ENCODE data around the gene FKBP4. TPM values are rescaled to one million over a fixed set of nuclear protein-coding genes. Genes with fewer than 3 reads are reported as not detected.
"Not testable (repeated sequence)": the region's sequence is repeated elsewhere in the genome, so short reads cannot be mapped to it uniquely, and the experiment has no call there.

Gene FKBP4
- total RNA-seq, 2 experiments from 2014 or later: 129 to 182 TPM

GRCh38 chr12:2764398-2764797 lies 30.4 kb upstream of the FKBP4 start:
- no peaks in the 10 kb centered on the region for H3K36me3 Mint-ChIP-seq (ENCODE audit: low read depth)
- H3K4me1 Mint-ChIP-seq: no peaks in the 10 kb centered on the region
- no peak for DNase-seq
- ATAC-seq: no peak
- POLR2A ChIA-PET: no interaction called here
- no peak overlapping the region for H3K4me3 Mint-ChIP-seq
- H3K27me3 Mint-ChIP-seq: no peaks in the 10 kb centered on the region
- CTCF ChIA-PET: interaction anchor here (0.7 kb wide), 2 partner anchors 15 to 825 kb away, joined by 3 read pairs; no protein-coding TSS in a partner anchor
- no peak overlapping the region for H3K27ac Mint-ChIP-seq
- intact Hi-C loops (cut with DNase I, micrococcal nuclease): no loop called here
- no peaks in the 10 kb centered on the region for H3K9me3 Mint-ChIP-seq (ENCODE audit: low read depth)

- H3K4me1 Mint-ChIP-seq: no peaks in the 10 kb centered on the region
- H3K9me3 Mint-ChIP-seq (ENCODE audit: low read depth): no peaks in the 10 kb centered on the region
- DNase-seq (no peak), ATAC-seq (no peak)
- H3K36me3 Mint-ChIP-seq (ENCODE audit: low read depth): no peaks in the 10 kb centered on the region
- ChIA-PET CTCF (interaction anchor here (0.7 kb wide), 1 partner anchor 18 kb away, joined by 3 read pairs; no protein-coding TSS in a partner anchor), POLR2A (no interaction called here)
- no peak overlapping the region for H3K4me3 Mint-ChIP-seq
- no peaks in the 10 kb centered on the region for H3K27me3 Mint-ChIP-seq
- intact Hi-C loops (cut with DNase I, micrococcal nuclease): no loop called here
- no peak overlapping the region for H3K27ac Mint-ChIP-seq
These were observed 29.7 kb upstream of the FKBP4 start for GRCh38 chr12:2765052-2765451.

GRCh38 chr12:2765608-2766007 lies 29.2 kb upstream of the FKBP4 start:
- no peaks in the 10 kb centered on the region for H3K9me3 Mint-ChIP-seq (ENCODE audit: low read depth)
- H3K4me3 Mint-ChIP-seq: no peak overlapping the region
- H3K27ac Mint-ChIP-seq: no peak overlapping the region
- no peaks in the 10 kb centered on the region for H3K36me3 Mint-ChIP-seq (ENCODE audit: low read depth)
- intact Hi-C loops (cut with DNase I, micrococcal nuclease): no loop called here
- H3K27me3 Mint-ChIP-seq: no peaks in the 10 kb centered on the region
- H3K4me1 Mint-ChIP-seq: no peaks in the 10 kb centered on the region
- DNase-seq: no peak
- ChIA-PET CTCF (interaction anchor here (0.7 kb wide), 1 partner anchor 18 kb away, joined by 3 read pairs; no protein-coding TSS in a partner anchor), POLR2A (no interaction called here)
- no peak for ATAC-seq

DNA sequence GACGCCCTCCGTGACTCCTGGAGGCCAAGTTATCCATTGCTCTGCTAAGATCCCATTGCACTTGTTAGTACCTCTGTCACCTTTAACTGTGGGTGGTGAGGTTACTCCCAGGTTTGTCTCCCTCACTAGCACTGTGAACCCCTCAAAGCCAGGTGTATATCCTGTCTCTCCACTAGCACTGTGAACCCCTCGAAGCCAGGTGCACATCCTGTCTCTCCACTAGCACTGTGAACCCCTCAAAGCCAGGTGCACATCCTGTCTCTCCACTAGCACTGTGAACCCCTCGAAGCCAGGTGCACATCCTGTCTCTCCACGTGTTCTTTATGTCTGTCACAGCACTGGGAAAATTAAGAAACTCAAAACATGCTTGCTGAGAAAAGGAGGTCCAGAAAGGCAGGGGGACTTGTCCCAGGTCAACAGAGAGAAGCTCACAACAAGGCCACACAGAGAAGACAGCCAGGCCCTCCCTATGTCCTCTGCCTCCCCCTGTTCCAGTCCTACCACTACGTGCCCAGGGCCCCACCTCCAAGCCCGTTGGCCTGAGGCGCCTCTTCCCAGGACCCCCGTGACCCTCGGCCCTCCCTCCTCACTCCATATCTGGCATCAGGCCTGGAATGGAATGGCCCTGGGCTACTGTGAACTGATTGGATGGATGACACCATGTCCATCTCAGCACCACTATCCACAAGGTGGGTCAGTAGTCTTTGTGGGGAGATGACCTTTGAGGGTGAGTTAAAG lies 26.4 kb upstream of the FKBP4 start:
- intact Hi-C loops (cut with DNase I, micrococcal nuclease): no loop called here
- H3K4me3 Mint-ChIP-seq: no peak overlapping the region
- no peaks in the 10 kb centered on the region for H3K27me3 Mint-ChIP-seq
- H3K4me1 Mint-ChIP-seq: no peaks in the 10 kb centered on the region
- DNase-seq (no peak), ATAC-seq (no peak)
- CTCF ChIA-PET: interaction anchor here (0.6 kb wide), 1 partner anchor 763 kb away, joined by 3 read pairs; no protein-coding TSS in a partner anchor
- no peaks in the 10 kb centered on the region for H3K36me3 Mint-ChIP-seq (ENCODE audit: low read depth)
- POLR2A ChIA-PET: no interaction called here
- H3K9me3 Mint-ChIP-seq (ENCODE audit: low read depth): no peaks in the 10 kb centered on the region
- H3K27ac Mint-ChIP-seq: no peak overlapping the region

GRCh38 chr12:2769866-2770533 lies 24.8 kb upstream of the FKBP4 start:
- Mint-ChIP-seq H3K9me3 (ENCODE audit: low read depth) (no peaks in the 10 kb centered on the region), H3K4me3 (no peak overlapping the region), H3K27ac (no peak overlapping the region), H3K4me1 (no peaks in the 10 kb centered on the region), H3K36me3 (ENCODE audit: low read depth) (no peaks in the 10 kb centered on the region), H3K27me3 (no peaks in the 10 kb centered on the region)
- intact Hi-C loops (cut with DNase I, micrococcal nuclease): no loop called here
- ATAC-seq (no peak), DNase-seq (no peak)
- CTCF ChIA-PET: no interaction called here
- POLR2A ChIA-PET: no interaction called here

DNA sequence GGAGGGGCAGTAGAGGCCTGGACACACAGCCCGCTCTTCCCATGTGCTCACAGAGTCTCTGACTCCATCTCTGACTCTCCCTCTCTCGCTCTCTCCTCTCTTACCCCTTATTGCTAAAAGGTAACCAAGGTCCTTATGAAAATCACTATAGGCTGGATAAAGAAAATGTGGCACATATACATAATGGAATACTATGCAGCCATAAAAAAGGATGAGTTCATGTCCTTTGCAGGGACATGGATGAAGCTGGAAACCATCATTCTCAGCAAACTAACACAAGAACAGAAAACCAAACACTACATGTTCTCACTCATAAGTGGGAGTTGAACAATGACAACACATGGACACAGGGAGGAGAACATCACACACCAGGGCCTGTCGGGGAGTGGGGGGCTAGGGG lies 24.2 kb upstream of the FKBP4 start:
- DNase-seq; ATAC-seq; H3K4me3 Mint-ChIP-seq; H3K9me3 Mint-ChIP-seq (ENCODE audit: low read depth); H3K36me3 Mint-ChIP-seq (ENCODE audit: low read depth); intact Hi-C loops (cut with DNase I, micrococcal nuclease); H3K27me3 Mint-ChIP-seq; H3K4me1 Mint-ChIP-seq; CTCF ChIA-PET; POLR2A ChIA-PET; H3K27ac Mint-ChIP-seq: not testable (repeated sequence)

DNA sequence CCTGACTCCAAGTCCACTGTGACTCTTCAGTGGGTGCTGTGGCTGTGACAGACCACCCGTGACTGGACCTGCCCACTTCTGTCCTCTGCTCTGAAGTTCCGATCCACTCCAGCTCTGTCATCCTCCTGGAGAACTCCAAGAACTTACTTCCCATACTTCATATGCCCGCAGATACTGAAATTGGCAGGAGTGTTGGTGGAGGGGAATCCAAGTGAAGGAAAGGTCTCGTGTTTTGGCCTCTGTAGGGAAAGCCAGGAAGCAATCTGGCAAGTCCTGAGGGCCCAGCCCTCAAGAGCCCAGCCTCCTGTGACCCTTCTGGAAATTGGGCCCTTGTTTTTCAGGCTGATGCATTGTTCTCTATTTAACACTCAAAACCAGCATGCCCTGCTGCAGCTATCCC lies 22.4 kb upstream of the FKBP4 start:
- no peaks in the 10 kb centered on the region for H3K4me1 Mint-ChIP-seq
- no peaks in the 10 kb centered on the region for H3K9me3 Mint-ChIP-seq (ENCODE audit: low read depth)
- H3K4me3 Mint-ChIP-seq: no peak overlapping the region
- POLR2A ChIA-PET: no interaction called here
- no peak for DNase-seq
- H3K36me3 Mint-ChIP-seq (ENCODE audit: low read depth): no peaks in the 10 kb centered on the region
- CTCF ChIA-PET: interaction anchor here (1.3 kb wide), 1 partner anchor 9 kb away, joined by 5 read pairs; no protein-coding TSS in a partner anchor
- no peak overlapping the region for H3K27ac Mint-ChIP-seq
- no peak for ATAC-seq
- no peaks in the 10 kb centered on the region for H3K27me3 Mint-ChIP-seq
- intact Hi-C loops (cut with DNase I, micrococcal nuclease): no loop called here

DNA sequence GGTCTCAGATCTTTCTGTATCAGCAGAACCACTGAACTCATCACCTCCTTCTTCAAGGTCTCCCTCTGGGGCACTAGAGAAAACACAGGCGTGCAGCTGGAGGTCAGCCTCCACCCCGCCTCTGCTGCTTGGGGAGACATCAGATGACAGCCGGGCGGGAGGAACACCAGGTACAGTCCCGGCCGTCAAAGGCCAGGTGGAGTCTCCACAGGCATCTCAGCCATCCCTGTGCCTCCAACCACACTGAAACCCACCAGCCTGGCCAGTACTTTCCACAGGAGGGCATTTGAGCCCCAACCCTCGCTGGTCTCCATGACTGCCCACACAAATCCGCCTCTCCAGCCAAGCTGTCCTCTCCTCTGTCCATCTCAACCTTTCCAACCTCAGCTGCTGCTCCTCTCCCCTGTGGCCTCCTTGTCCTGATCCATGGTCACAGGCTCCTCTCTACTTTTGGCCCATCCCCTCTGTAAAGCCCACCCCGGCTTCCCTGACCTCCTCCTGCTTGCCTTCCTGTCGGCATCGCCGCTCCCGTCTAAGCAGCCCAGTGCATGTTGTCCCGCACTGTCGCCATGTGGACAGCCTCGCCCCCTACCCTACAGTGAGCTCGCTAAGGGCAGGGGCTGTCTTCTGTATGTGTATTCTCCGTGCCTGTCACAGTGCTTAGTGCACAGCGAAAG lies 21.4 kb upstream of the FKBP4 start:
- ATAC-seq (no peak), DNase-seq (no peak)
- intact Hi-C loops (cut with DNase I, micrococcal nuclease): no loop called here
- ChIA-PET CTCF (interaction anchor here (1.3 kb wide), 1 partner anchor 8 kb away, joined by 5 read pairs; no protein-coding TSS in a partner anchor), POLR2A (no interaction called here)
- Mint-ChIP-seq H3K9me3 (ENCODE audit: low read depth) (no peaks in the 10 kb centered on the region), H3K27ac (no peak overlapping the region), H3K4me1 (no peaks in the 10 kb centered on the region), H3K27me3 (no peaks in the 10 kb centered on the region), H3K4me3 (no peak overlapping the region), H3K36me3 (ENCODE audit: low read depth) (no peaks in the 10 kb centered on the region)

- no peaks in the 10 kb centered on the region for H3K4me1 Mint-ChIP-seq
- CTCF ChIA-PET: no interaction called here
- no peaks in the 10 kb centered on the region for H3K27me3 Mint-ChIP-seq
- POLR2A ChIA-PET: no interaction called here
- no peak overlapping the region for H3K27ac Mint-ChIP-seq
- H3K9me3 Mint-ChIP-seq (ENCODE audit: low read depth): no peaks in the 10 kb centered on the region
- ATAC-seq (no peak), DNase-seq (no peak)
- H3K36me3 Mint-ChIP-seq (ENCODE audit: low read depth): no peaks in the 10 kb centered on the region
- intact Hi-C loops (cut with DNase I, micrococcal nuclease): no loop called here
- H3K4me3 Mint-ChIP-seq: no peak overlapping the region
These were observed 19.3 kb upstream of the FKBP4 start for GRCh38 chr12:2775431-2775830.

GRCh38 chr12:2776129-2776806 lies 18.5 kb upstream of the FKBP4 start:
- Mint-ChIP-seq H3K9me3 (ENCODE audit: low read depth) (no peaks in the 10 kb centered on the region), H3K36me3 (ENCODE audit: low read depth) (no peaks in the 10 kb centered on the region), H3K27me3 (no peaks in the 10 kb centered on the region), H3K4me3 (no peak overlapping the region), H3K4me1 (no peaks in the 10 kb centered on the region), H3K27ac (no peak overlapping the region)
- intact Hi-C loops (cut with DNase I, micrococcal nuclease): no loop called here
- CTCF ChIA-PET: no interaction called here
- DNase-seq (no peak), ATAC-seq (no peak)
- POLR2A ChIA-PET: no interaction called here

DNA sequence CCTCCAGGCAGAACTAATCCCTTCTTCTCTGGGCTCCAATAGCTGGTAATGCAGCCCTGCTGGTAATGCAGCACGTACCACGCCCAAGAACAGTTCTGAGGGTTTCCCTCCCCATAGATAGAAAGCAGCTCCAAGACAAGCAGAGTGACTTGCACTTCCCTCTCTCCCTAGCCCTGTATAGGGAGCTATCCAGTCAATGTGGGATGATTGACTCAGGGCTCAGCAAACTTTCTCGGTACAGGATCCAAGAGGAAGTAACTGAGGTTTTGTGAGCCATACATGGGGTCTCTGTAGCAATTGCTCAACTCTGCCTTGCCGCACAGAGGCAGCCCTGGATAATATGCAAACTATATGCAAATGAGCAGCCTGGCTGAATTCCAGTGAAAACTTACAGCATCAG lies 15.5 kb upstream of the FKBP4 start:
- no peaks in the 10 kb centered on the region for H3K9me3 Mint-ChIP-seq (ENCODE audit: low read depth)
- intact Hi-C loops (cut with DNase I, micrococcal nuclease): no loop called here
- H3K4me3 Mint-ChIP-seq: no peak overlapping the region
- DNase-seq (no peak), ATAC-seq (no peak)
- H3K36me3 Mint-ChIP-seq (ENCODE audit: low read depth): no peaks in the 10 kb centered on the region
- H3K27ac Mint-ChIP-seq: no peak overlapping the region
- ChIA-PET CTCF (interaction anchor here (0.6 kb wide), 2 partner anchors 15 to 524 kb away, joined by 3 read pairs; no protein-coding TSS in a partner anchor), POLR2A (no interaction called here)
- peaks cover 9% of the 10 kb centered on the region for H3K27me3 Mint-ChIP-seq
- peaks cover 5% of the 10 kb centered on the region for H3K4me1 Mint-ChIP-seq
